HG03354 (cell line): ENCODE data around the gene PLD2.

Experiments
- ATAC-seq: cut with Tn5 transposase; IDR thresholded peaks from one replicate; pipeline ENCODE4 v1.9.1; 2021; ENCODE audit warnings: mild to moderate bottlenecking; ENCODE audit not compliant: unreplicated experiment, poor library complexity, severe bottlenecking

Gene PLD2

GRCh38 chr17:4788807-4789700, 17.9 kb upstream of the PLD2 start, which contains the start of gene GLTPD2:
TSS of gene GLTPD2 (plus strand) at chr17:4788964. CDS start at chr17:4789012, 48 bp downstream.
- ATAC-seq = no peak

GRCh38 chr17:4789701-4789950, 17.3 kb upstream of the PLD2 start:
- no peak for ATAC-seq

GRCh38 chr17:4789951-4790704, 16.8 kb upstream of the PLD2 start:
- ATAC-seq = peak; percentile 82

- no peak for ATAC-seq
Measured at GRCh38 chr17:4790705-4791088, 16.3 kb upstream of the PLD2 start.

- no peak for ATAC-seq
Measured at GRCh38 chr17:4795168-4795567, 11.8 kb upstream of the PLD2 start.

- no peak for ATAC-seq
Measured at GRCh38 chr17:4796552-4796920, 10.4 kb upstream of the PLD2 start.

GRCh38 chr17:4800462-4801196, 6.3 kb upstream of the PLD2 start:
- no peak for ATAC-seq

- no peak for ATAC-seq
Measured at GRCh38 chr17:4802228-4802627, 4.7 kb upstream of the PLD2 start, which contains the start of gene C17orf114. TSS of gene C17orf114 (minus strand) at chr17:4802328.

GRCh38 chr17:4806456-4806776, 536 bp upstream of the PLD2 start:
- ATAC-seq = no peak

GRCh38 chr17:4807605-4808377, 839 bp downstream of the PLD2 start:
- ATAC-seq = no peak

GRCh38 chr17:4808378-4808767, 1.4 kb downstream of the PLD2 start:
- no peak for ATAC-seq

- ATAC-seq = no peak
Measured at GRCh38 chr17:4810696-4811290, 3.8 kb downstream of the PLD2 start.

GRCh38 chr17:4811471-4811870, 4.5 kb downstream of the PLD2 start:
- ATAC-seq = no peak

- no peak for ATAC-seq
Measured at GRCh38 chr17:4812690-4813089, 5.7 kb downstream of the PLD2 start.

- no peak for ATAC-seq
Measured at GRCh38 chr17:4815043-4815675, 8.2 kb downstream of the PLD2 start.

GRCh38 chr17:4816826-4817225, 9.9 kb downstream of the PLD2 start:
- ATAC-seq = no peak

- ATAC-seq = no peak
Measured at GRCh38 chr17:4818276-4818675, 11.3 kb downstream of the PLD2 start.

GRCh38 chr17:4822835-4823234, 15.9 kb downstream of the PLD2 start:
- no peak for ATAC-seq

- ATAC-seq = no peak
Measured at GRCh38 chr17:4823373-4824089, 16.6 kb downstream of the PLD2 start.
